NCI-H460 (cell line): ENCODE results near the gene TOP3B. TPM values are rescaled to one million over a fixed set of nuclear protein-coding genes. Genes with fewer than 3 reads are reported as not detected.

Experiments used
- DNase-seq: peaks from one replicate; pipeline ENCODE4 v3.0.0-alpha.2; 2016; ENCODE audit warnings: low read depth; ENCODE audit errors: extremely low read depth
- total RNA-seq: library from RNA; depleted of rRNA; stranded (reverse); fragments of >200 nt; shearing (Covaris generic); gene quantifications from 2 replicates; pipeline ENCODE4 v1.2.3, GENCODE V29; 2014

Gene TOP3B
- total RNA-seq, 1 experiment from 2014 or later, result 20.4 TPM

- DNase-seq, result no peak
These were observed 18.4 kb downstream of the TOP3B start for GRCh38 chr22:21964234-21964633.

DNA sequence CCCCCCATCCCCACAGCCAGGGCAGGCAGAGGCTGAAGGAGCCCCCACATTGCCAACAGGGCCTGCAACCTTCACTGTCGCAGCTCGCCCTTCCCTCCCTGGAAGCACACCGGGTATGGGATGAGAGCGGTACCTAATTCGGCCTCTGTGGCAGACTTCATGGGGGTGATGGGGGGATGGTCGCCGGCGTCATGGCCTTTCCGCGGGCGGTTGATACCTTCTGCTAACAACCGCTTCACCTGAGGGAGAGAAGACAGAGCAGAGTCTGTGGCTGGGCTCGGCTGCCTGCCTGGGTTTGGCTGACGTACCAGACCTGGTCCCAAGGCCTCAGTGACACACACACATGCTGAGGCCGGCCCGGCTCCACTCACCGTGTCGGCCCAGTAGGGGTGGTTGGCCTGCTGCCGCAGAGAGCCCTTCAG, 18.8 kb downstream of the TOP3B start:
- DNase-seq, result no peak

DNA sequence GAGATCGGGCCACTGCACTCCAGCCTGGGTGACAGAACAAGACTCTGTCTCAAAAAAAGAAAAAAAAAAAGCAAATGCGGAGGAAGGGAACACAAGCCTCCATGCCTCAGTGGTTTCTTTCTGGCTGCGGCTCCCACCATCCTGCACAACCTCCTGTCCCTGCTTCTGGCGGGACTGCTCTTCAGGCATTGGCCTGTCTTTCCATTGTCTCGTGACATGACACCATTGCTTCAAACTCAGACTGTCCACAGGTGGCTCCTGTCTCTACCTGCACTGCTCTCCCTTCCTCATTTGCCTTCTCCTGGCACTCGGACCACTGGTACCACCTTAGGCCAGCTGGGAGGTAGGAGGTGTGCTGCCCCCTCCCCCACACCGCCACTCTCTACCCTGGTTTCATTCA, 19.3 kb downstream of the TOP3B start:
- no peak for DNase-seq

- no peak for DNase-seq
These were observed 20.0 kb downstream of the TOP3B start for GRCh38 chr22:21962655-21962949.

DNA sequence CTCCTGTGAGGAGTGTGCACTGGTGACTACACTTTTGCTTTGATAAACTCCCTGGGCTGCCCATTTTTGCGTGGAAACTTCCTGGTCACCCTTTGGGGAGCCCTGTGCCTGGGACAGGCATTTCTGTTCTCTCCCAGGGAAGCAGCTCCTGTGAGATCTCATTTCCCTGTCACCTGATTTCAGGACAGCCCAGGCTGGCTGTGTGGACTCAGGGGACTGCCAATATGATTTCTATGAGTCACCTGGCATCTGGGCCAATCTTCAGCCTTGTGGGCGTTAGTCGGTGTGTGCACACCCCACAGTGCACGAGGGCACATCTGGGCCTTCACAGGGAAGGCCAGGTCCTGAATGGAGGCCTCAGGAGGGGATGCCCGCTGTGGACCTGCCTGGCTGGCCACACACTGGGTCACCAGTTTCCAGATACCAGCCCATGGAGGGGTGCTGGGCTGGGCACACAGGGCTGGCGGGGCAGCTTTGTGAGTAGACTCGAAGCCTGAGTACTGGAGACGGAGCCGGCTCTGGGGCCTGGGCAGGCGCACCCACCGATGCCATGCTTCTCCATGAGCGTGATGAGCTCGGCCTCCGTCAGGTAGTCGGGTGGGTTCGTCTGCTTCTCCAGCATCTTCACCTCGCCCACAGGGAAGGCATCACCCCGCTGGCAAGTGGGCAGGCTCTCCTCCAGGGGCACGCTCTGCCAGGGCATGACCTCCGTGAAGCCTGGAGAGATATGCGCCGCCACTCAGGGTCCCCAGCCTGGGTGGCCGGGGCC, 20.5 kb downstream of the TOP3B start:
- no peak for DNase-seq

- no peak for DNase-seq
These were observed 21.3 kb downstream of the TOP3B start for GRCh38 chr22:21961127-21961867.

DNA sequence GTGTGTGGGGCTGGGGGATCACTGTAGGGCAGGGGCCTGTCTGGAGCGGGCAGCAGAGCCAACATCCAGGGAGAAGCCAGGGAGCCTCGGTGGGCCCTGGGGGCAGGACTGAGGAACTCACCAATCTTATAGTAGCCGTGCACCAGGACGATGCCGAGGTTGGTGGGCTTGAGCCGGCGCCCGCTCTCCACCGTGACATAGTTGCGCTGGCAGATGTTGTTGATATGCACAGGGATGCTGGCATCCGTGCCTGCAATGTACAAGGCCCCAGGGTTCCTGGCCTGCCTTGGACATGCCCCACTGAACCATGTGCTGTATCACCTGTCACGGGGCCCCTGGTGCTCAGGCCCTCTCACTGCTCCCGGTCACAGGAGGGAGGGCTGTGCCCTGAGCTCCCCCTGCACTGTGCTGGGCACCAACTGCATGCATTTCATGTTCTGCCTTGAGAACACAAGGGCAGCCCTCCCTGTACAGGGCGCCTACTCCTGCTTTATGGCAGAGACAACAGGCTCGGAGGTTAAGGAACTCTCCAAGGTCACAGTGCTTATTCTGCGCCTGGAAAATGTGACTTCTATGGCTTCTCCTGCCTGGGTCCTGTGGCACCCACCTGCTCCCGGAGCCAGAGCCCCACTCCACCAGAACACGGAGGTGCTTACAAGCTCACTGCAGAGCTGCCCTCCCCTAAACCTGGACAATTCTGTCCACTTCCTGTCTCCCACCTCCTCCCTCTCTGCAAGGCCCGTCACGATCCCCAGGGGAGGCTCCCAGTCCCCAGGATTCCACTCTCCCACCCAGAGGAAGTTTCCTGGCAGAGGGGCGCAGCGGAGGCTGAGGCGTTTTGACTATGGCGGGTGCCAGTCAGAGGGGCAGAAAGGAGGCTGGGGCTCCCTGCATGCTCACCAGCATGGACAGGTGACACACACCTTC, 22.1 kb downstream of the TOP3B start:
- DNase-seq, result no peak

DNA sequence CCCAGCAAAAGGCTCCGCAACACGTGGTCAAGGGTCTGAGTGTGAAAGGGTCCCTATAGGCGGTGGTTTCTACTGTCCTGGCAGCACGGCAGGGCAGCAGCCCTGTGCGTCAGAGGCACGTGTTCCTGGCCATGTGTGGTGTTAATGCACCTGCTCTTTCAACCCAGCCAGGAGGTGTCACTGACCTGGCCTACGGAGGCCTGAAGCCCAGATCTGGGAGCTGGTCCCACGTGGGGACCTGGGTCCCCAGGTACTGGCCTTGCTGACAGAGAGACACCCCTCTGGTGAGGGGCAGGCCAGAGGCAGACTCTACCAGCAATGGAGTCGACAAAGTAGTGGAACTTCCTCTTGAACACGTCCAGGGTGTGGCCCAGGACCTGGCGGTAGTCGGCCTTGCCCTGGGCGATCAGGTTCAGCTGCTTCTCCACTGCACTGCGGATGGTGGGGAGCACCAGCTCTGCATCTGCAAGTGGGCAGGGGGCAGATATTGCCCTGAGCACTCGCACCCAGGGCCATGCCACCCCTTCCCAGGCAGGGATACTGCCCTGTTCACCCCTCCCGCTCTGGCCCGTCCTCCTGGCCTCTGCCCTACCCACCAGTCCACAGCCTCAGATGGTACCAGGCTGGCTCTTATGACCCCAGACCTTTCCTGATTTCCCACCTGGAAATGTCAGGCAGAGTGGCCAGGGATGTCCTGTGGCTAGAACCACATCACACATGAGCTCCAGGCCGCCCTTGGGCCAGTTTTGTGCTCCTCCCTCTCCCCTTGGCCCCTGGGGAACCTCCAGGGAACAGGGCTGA, 23.1 kb downstream of the TOP3B start:
- DNase-seq, result no peak

GRCh38 chr22:21958360-21959273, 24.0 kb downstream of the TOP3B start:
- DNase-seq, result no peak

GRCh38 chr22:21952586-21953571, 29.7 kb downstream of the TOP3B start, which contains the start of gene PPM1F:
TSS of gene PPM1F (minus strand) at chr22:21952848. CDS start at chr22:21946048, 6,800 bp downstream.
- peak; percentile 68 for DNase-seq

- DNase-seq, result no peak
These were observed 30.6 kb downstream of the TOP3B start for GRCh38 chr22:21951931-21952465.

- no peak for DNase-seq
These were observed 31.5 kb downstream of the TOP3B start for GRCh38 chr22:21951062-21951461.

DNA sequence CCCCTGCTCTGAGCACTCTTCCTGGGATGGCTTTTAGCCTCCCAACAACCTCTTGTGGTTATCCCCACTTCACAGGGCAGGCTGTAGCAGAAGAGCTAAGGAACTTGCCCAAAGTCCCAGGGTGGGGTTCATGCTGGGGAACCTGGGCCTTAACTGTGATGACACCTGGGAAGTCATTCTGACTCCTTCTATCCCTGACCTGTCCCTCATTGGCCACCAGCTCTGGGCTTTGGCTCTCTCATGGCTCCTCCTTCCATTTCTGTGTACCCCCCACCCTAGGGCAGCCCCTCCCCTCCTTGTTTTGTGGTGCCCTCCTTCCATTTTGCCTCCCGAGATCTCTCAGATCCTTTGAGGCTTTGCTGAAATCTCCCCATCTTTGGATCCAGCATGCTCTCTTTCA, 32.6 kb downstream of the TOP3B start:
- no peak for DNase-seq

- no peak for DNase-seq
These were observed 33.0 kb downstream of the TOP3B start for GRCh38 chr22:21949569-21949918.

DNA sequence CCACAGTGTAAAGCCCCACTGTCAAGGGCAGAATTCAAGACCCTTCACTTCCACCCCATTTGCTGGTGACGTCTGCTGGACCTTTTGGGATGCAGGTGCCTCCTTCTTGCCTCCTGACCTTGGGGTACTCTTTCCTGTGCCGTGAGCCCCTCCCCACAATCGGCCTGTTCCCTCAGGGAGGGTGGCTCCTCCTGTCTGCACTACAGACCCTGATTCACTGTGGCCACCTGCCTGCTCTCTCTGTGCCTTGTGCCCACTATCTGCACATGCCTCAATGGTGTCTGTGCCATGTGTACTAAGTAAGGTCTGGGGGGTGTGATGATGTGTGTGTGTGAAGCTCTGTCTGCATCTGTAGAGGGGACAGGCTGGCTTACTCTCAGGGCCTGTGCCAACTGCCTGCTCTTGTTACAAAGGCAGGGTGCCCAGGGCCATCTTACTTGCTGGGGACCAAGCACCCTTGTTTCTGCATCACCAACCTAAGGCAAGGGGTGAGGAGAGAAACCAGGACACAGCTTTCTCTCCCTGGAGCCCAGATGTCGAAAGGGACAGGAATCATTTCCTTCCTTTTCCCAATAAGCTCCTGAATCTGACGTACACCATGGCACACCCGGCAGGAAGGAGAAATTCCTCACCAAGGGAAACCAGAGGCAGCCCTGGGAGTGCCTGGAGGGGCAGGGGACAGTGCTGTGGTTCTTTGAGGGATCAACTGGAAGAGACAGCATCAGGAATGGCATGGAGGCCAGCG, 33.6 kb downstream of the TOP3B start:
- no peak for DNase-seq

DNA sequence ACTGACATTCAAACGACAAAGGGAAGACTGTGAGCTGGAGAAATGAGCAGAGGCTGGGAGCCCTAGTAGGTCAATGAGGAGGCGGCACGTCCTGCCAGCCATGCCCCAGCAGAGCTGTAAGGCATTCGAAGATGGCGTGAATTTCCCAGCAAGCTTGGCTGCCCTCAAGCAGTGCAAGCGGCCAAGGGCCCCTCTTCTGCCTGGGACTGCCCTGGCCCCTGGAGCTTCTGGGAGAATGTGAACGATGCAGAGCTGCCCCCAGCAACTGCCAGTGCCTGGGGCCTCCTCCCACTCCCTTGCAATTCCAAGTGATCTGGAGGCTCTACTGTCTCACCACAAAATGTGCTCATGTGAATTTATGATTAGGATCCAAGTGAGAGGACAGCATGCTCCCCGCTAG, 34.2 kb downstream of the TOP3B start:
- no peak for DNase-seq
